ENCODE measurements around the gene CACNA1A.
"Not testable (repeated sequence)": the region's sequence is repeated elsewhere in the genome, so short reads cannot be mapped to it uniquely, and the experiment has no call there.

CACNA1A gene

GRCh38 chr19:13229246-13229645 is 277.0 kb downstream of the CACNA1A start:
- DNase-seq (ENCODE audit: low read depth): no peak

GRCh38 chr19:13228561-13228960 is 277.7 kb downstream of the CACNA1A start:
- no peak for DNase-seq (ENCODE audit: low read depth)

GRCh38 chr19:13226983-13227382 is 279.3 kb downstream of the CACNA1A start:
- no peak for DNase-seq (ENCODE audit: low read depth)

GRCh38 chr19:13225973-13226865 is 280.1 kb downstream of the CACNA1A start:
- no peak for DNase-seq (ENCODE audit: low read depth)

- DNase-seq (ENCODE audit: low read depth): no peak
Measured at GRCh38 chr19:13225085-13225484, 281.2 kb downstream of the CACNA1A start.

GRCh38 chr19:13220847-13221246 is 285.4 kb downstream of the CACNA1A start:
- DNase-seq (ENCODE audit: low read depth): no peak

GRCh38 chr19:13215572-13216380 is 290.5 kb downstream of the CACNA1A start:
- DNase-seq (ENCODE audit: low read depth): no peak

GRCh38 chr19:13214036-13214730 is 292.1 kb downstream of the CACNA1A start:
- DNase-seq (ENCODE audit: low read depth): no peak

GRCh38 chr19:13212759-13213330 is 293.4 kb downstream of the CACNA1A start:
- peak; percentile 12 for DNase-seq (ENCODE audit: low read depth)

GRCh38 chr19:13211426-13212308 is 294.6 kb downstream of the CACNA1A start:
- no peak for DNase-seq (ENCODE audit: low read depth)

GRCh38 chr19:13210941-13211340 is 295.3 kb downstream of the CACNA1A start:
- DNase-seq (ENCODE audit: low read depth): no peak

- DNase-seq (ENCODE audit: low read depth): no peak
Measured at GRCh38 chr19:13210339-13210775, 295.9 kb downstream of the CACNA1A start.

- DNase-seq (ENCODE audit: low read depth): no peak
Measured at GRCh38 chr19:13209484-13210338, 296.6 kb downstream of the CACNA1A start.

GRCh38 chr19:13208672-13209483 is 297.4 kb downstream of the CACNA1A start:
- DNase-seq (ENCODE audit: low read depth): no peak

- DNase-seq (ENCODE audit: low read depth): peak; percentile 87
Measured at GRCh38 chr19:13207846-13208671, 298.2 kb downstream of the CACNA1A start.

GRCh38 chr19:13207237-13207845 is 298.9 kb downstream of the CACNA1A start:
- DNase-seq (ENCODE audit: low read depth): peak; percentile 68

GRCh38 chr19:13206587-13206986 is 299.7 kb downstream of the CACNA1A start:
- no peak for DNase-seq (ENCODE audit: low read depth)

- DNase-seq (ENCODE audit: low read depth): not testable (repeated sequence)
Measured at GRCh38 chr19:13202112-13202511, 304.2 kb downstream of the CACNA1A start.
